Measurements from ENCODE around the gene RAD51B.

The RAD51B gene

DNA sequence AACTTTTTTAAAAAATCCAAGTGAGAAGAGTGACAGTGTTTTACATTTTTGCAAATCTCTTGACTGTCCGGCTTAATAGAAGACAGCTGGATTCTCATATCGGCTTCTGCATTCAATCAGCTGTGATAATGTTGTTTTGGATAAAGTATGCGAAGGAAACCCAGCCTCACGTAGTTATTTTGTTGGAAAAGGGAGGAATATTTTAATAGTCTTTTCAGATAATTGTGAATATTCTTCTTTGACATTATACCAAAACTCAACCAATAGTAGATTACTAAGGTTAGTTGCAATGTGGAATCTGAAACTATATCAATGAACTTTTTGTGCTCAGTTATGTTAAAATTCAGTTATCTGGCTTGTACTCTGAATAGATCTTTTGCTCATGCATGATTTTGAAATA lies 696.8 kb downstream of the RAD51B start:
- Histone ChIP-seq H3K36me3 (no peaks in the 10 kb centered on the region), H3K9me3 (no peaks in the 10 kb centered on the region), H3K27me3 (no peaks in the 10 kb centered on the region), H3K4me3 (ENCODE audit: low read depth, low read length) (no peak overlapping the region), H3K4me1 (no peaks in the 10 kb centered on the region)
- no peak for DNase-seq
- TF ChIP-seq, protein P1, sequence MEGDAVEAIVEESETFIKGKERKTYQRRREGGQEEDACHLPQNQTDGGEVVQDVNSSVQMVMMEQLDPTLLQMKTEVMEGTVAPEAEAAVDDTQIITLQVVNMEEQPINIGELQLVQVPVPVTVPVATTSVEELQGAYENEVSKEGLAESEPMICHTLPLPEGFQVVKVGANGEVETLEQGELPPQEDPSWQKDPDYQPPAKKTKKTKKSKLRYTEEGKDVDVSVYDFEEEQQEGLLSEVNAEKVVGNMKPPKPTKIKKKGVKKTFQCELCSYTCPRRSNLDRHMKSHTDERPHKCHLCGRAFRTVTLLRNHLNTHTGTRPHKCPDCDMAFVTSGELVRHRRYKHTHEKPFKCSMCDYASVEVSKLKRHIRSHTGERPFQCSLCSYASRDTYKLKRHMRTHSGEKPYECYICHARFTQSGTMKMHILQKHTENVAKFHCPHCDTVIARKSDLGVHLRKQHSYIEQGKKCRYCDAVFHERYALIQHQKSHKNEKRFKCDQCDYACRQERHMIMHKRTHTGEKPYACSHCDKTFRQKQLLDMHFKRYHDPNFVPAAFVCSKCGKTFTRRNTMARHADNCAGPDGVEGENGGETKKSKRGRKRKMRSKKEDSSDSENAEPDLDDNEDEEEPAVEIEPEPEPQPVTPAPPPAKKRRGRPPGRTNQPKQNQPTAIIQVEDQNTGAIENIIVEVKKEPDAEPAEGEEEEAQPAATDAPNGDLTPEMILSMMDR (IDR thresholded peaks at IDR 0.05; ENCODE audit: low read depth, low read length): no peak

DNA sequence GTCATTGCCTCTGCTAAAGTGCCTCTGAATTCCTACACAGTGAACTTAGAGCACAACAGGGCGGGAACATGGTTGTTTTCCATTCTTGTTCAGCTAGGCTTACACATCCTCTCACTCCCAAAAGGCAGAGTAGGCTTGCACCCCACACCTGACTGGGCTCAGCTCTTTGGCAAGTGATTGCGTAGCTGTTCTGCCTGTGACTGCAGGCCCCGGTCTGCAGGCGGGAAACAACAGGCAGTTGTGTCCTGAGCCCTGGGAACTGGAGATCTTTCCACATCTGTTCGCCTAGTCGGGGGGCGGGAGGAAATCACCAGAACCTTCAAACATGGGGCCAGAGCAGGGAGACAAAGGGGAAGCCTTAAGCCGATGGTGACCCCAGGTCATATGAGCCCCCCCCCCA lies 698.6 kb downstream of the RAD51B start:
- Histone ChIP-seq H3K9me3 (no peaks in the 10 kb centered on the region), H3K4me1 (no peaks in the 10 kb centered on the region), H3K4me3 (ENCODE audit: low read depth, low read length) (no peak overlapping the region), H3K27me3 (no peaks in the 10 kb centered on the region), H3K36me3 (no peaks in the 10 kb centered on the region)
- no peak for DNase-seq
- TF ChIP-seq, protein P1 (IDR thresholded peaks at IDR 0.05; ENCODE audit: low read depth, low read length): no peak

DNA sequence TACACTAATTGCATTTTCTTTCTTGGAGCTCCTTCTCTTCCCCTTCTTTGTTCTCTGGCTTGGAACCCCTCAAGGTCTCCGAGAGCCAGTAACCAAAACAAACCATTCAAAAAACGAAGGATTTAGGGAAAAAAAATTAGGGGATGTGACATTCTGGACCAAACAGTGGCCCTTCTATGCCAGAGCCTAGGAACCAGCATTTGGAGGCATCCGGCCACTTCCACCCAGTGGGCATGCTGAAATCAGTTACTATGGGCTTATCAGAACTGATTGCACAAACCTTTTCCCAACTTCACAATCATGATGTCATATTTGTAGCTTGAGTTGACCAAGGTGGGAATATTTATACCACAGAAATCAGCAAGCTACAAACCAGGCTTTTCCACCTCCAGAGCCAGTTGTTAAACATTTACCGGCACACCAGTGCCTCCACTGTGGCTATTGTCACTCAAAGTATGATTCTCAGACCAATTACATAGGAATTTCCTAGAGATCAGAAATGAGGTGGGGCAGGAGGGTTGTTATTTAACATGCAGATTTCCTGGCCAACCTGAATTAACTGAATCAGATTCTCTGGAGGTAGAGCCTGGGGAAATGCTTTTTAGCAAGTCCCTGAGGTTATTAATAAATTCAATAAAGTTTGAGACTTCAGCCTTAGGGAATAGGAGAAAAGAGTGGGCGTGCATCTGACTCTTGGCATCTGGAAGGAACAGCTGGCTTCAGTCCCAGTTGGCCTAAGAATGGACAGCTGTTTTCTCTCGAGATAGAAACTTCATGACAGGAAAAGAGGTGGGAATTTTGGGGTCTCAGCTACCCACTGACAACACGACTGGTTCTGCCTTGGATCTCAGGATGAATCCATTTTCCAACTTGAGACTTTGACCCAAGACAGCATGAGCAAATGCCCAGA lies 699.4 kb downstream of the RAD51B start:
- H3K27me3 ChIP-seq: no peaks in the 10 kb centered on the region
- no peaks in the 10 kb centered on the region for H3K4me1 ChIP-seq
- H3K36me3 ChIP-seq: no peaks in the 10 kb centered on the region
- TF ChIP-seq, protein P1 (IDR thresholded peaks at IDR 0.05; ENCODE audit: low read depth, low read length): no peak
- no peak for DNase-seq
- no peak overlapping the region for H3K4me3 ChIP-seq (ENCODE audit: low read depth, low read length)
- no peaks in the 10 kb centered on the region for H3K9me3 ChIP-seq

DNA sequence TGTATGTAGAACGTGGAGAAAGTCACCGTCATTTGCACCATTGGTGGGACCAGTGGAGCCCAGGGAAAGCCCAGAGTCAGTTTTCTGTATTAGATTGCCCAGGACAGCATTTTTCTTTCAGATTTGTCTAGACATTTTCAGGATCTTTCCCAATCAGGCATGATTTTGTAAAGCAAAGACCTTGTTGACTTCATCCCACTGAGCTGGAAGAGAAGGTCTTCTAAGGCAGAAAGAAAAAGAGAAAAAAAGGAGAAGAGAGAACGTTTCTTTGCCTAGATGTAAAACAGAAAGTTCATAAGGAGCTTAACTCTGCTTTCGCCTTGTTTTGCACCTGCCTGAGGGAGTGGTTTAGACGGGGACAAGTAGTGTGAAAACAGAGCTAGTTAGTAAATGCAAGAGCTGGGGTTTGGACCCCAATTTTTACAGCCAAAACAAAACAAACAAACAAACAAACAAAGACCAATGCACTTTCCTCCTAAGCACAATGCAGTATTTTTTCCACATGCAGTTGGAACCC lies 700.1 kb downstream of the RAD51B start:
- Histone ChIP-seq H3K36me3 (no peaks in the 10 kb centered on the region), H3K4me3 (ENCODE audit: low read depth, low read length) (no peak overlapping the region), H3K4me1 (no peaks in the 10 kb centered on the region), H3K27me3 (no peaks in the 10 kb centered on the region), H3K9me3 (no peaks in the 10 kb centered on the region)
- no peak for DNase-seq
- TF ChIP-seq, protein P1 (IDR thresholded peaks at IDR 0.05; ENCODE audit: low read depth, low read length): no peak

DNA sequence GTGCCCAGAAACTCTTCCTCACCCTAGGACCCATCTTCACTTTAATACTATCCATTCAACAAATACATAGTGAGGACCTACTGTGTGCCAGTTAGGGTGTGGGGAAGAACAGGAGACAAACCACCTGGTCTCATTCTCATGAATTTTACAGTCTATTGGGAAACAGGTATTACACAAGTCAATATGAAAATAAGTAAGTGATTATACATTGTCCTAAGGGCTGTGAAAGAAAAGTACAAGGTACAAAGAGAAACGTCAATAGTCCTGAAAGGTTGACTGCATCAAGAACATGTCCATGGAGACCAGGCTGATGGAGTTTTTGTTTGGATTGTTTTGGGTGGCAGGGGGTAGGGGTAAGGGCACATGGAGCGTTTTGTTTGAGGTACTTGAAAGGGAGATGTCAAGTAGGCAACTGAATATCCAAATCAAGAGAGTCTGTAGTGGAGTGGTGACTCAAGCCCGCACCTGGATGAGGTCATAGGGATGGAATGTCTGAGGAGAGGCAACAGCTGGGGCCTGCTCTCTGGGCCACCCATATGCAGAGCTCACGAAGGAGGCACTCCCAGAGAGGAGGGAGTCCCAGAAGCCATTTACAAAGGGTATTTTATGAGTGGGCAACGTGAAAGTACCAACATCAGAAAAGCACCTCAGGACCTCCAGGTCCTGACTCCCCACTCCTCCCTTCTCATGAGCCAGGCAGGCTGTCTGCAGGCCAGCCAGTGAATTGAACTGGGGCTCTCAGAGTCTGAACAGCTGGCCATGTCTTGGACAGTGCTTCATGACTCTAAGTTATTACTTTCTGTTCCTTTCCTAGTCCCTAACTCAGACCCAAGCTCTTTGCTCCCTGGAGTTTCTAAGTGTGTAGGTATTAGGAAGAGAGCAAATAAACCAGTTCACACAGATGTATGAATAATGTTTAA lies 701.3 kb downstream of the RAD51B start:
- H3K4me3 ChIP-seq (ENCODE audit: low read depth, low read length): no peak overlapping the region
- no peaks in the 10 kb centered on the region for H3K36me3 ChIP-seq
- no peaks in the 10 kb centered on the region for H3K4me1 ChIP-seq
- H3K9me3 ChIP-seq: no peaks in the 10 kb centered on the region
- TF ChIP-seq, protein P1 (IDR thresholded peaks at IDR 0.05; ENCODE audit: low read depth, low read length): no peak
- no peaks in the 10 kb centered on the region for H3K27me3 ChIP-seq
- DNase-seq: no peak

All from BE2C (cell line).